GM21786 (cell line): ENCODE data around the gene NCSTN.

Experiments used
- ATAC-seq: cut with Tn5 transposase; IDR thresholded peaks from one replicate; pipeline ENCODE4 v1.9.1; 2021; ENCODE audit not compliant: unreplicated experiment

NCSTN gene

DNA sequence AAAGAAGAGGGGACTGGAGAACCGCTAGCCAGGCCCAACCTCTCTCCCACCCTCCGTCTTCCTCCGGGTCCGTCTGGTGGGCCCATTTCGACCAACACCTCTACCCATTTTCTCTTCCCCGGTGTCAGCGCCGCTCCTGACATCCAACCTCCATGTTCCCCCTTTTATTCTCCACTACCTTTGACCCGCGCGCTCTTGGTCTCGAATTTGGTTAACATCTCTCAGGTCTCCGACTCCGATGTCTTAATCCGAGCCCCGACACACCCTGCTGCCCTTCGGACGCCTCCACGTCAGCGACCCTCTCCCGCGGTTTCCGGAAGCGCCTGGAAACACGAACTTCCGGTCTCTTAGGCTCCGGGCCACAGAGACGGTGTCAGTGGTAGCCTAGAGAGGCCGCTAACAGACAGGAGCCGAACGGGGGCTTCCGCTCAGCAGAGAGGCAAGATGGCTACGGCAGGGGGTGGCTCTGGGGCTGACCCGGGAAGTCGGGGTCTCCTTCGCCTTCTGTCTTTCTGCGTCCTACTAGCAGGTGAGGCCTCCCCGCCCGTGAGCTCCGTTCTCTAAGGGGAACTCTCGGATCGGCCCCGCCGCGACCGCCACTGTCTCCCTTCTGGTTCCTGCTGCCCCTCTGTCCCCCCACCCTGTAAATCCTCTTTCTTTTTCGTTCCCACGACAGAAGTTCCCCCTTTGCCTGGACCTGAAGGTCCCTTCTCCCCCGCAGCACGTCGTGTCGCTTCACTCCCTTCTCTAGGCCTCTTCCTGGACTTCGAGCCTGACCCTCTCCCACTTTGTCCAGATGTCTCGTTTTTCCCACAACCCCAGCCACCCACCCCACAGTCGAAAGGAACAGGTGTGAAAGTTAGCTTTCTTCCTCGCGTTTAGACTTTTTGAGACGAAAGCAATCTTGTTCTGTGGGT, at the start of gene NCSTN, which contains the start of gene COPA:
NCSTN (plus strand) TSS at position 431 of the 917 bp plus-strand sequence; CDS start at position 445, 14 bp downstream.
COPA (minus strand) TSS at position 298 of the 917 bp plus-strand sequence; CDS start at position 218, 80 bp downstream.
- ATAC-seq = peak; percentile 94

DNA sequence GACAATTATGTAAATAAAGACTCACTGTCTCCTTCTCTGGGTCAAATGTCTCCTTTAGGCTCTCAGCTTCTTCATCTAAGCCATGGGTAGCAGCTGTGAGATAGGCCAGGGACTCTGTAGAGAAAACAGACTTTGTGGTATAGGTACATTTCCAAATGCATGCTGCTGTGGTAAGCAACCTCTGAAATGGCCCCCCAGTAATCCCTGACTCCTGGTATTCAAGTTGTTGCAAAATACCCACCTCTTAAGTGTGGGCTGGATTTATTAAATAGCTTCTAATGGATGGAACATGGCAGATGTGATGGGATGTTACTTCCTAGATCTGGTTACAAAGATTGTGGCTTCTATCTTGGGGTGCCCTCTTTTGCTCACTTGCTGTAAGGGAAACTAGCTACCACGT, 47.1 kb upstream of the NCSTN start:
- no peak for ATAC-seq

DNA sequence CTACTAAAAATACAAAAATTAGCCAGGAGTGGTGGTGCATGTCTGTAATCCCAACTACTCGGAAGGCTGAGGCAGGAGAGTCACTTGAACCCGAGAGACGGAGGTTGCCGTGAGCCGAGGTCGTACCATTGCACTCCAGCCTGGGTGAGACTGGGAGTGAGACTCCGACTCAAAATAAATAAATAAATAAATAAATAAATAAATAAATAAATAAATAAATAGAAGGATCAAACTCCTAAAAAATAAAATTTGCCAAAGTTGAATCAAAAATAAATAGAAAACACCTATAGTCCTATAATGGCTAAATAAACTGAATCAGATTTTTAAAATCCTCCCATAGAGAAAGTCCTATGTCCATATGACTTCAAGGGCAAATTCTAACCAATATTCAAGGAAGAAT, 43.0 kb upstream of the NCSTN start:
- ATAC-seq = no peak

DNA sequence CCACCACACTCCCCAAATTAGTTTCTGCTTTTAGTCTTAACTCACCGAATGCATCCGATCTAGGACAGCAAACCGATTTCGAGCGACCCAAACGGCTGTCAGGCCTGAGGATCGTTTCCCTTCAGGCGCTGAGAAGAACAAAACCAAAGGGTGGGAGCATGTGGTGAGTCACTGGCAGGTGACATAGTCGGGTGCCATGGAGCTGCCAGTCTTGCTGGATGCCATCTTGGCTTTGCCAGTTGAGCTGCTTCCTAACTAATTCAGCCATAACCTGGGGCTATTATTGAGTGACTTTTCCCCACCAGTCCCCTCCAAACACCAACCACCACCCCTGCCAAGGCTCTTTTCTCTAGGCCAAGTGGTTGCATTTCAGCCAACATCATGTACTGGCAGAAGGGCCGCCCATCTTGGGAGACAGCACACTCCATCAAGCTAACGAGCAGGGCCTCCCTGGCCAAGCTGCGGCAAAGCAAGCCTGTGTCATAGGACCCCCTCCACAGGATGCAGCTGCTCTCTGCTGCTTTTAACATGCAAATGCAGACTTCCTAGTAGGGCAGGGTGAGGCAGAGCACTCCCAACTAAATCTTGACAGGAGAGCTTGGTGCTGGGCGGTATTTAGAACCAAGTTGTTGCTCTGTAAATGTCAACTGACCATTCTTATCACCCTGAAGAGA, 35.9 kb upstream of the NCSTN start:
- ATAC-seq = no peak

DNA sequence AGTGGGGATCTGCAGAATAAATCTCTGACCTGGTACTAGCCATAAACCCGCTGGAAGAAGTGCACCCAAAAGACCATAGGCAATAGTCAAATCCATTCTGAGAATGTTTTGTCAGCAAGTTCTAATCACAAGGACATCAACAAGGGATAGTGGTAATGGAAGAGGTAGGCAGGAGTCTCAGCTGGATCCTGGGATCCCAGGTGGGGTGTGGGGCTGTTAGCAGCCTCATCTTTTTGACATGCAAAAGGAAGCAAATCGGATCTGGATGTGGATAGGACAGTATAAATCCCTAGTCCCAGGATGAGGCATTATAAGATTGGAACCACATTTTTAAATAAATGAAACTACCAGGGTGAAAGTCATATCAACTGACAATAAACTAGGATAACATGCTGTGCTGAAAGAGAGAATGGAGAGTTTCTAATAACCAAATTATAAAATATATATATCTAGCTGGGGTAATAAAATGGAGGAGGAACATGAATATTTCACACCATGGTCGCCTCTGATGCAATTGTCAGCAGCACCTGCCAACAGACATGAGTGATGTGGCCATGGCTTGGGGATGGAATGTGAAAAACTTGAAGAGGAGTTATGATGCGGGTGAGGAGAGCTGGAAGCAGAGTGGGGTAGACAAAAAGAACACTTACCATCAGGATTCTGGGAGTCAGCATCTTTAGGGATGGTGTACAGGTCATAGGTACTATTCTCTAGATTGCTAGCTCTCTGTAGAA, 34.6 kb upstream of the NCSTN start:
- no peak for ATAC-seq

DNA sequence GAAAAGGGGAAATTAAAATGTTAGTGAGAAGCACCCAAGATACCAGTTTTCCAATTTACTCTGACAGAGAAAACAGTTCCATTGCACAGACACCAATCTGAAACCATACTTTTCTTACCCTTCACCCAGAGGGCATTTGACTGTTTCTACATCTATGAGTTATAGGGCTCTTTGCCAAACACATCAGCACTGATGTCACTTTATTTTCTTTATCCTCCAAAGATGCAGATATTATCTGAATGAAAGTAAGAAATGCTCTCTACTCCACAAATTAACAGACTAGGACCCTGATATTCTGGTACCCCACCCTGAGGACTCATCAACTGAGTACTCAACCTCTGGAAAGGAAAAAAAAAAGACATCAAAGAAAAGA, 34.0 kb upstream of the NCSTN start:
- no peak for ATAC-seq

DNA sequence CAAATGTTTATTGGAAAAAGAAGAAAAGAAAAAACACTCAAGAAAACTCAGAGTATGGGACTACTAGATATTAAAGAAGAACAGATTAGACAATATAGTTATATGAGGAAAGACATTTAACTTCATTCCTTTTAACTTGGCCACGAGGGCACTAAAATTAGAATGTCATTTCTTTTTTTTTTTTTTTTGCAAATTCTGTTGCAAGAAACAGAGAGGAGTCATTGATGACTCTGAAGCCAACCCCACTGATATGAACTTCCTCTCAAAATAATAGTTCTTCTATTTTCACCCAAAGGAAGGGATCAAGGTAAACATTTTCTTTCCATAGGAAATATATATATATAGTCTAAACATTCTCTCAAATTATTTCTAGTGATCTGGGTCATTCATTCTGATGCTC, 33.6 kb upstream of the NCSTN start:
- ATAC-seq = no peak

DNA sequence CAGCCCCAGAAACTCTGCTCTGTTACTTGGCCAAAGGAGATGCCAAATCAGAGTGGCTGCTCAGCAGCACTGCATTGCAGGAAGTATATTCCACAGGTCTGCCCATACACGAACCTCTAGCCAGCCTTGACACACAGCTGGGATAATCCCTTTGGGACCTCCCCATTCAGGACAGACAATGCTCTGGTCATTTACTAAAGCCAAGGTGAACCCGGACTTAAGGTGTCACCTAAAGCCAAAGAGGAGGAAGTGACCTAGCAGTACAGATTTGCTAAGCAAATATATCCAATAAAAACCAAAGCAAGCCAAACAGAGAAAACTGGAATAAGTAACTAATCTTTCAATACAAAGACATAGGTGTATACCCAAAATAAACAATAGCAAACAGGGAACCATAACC, 27.8 kb upstream of the NCSTN start:
- ATAC-seq = no peak

DNA sequence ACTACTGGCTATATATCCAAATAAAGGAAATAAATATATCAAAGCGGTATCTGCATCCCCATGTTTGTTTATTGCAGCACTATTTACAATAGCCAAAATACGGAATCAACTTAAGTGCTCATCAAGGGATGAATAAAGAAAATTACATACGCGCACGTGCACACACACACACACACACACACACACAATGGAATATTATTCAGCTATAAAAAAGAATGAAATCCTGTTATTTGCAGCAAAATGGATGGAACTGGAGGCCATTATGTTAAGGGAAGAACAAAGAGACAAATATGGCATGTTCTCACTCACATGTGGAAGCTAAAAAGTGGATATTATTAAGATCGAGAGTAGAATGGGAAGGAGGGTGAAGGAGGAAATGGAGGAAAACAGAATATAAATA, 20.4 kb upstream of the NCSTN start:
- ATAC-seq = no peak

DNA sequence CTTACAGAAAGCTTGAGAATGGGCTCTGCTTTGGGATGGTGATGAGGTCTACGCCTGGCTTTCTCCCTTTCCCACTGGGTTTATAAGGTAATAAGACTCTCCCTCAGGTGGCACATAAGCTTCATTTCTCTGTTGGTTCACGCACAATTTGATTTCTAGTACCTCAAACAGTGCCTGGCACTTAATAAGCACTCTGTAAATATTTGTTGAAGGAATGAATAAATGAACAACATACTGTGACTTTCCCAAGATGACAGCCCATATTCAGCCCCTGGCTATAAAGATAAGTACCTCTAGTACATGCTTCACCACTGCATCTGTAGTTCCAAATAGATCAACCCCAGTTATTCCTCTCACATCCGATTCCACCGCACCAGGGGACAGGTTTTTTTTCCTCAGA, 17.9 kb upstream of the NCSTN start:
- ATAC-seq = no peak

DNA sequence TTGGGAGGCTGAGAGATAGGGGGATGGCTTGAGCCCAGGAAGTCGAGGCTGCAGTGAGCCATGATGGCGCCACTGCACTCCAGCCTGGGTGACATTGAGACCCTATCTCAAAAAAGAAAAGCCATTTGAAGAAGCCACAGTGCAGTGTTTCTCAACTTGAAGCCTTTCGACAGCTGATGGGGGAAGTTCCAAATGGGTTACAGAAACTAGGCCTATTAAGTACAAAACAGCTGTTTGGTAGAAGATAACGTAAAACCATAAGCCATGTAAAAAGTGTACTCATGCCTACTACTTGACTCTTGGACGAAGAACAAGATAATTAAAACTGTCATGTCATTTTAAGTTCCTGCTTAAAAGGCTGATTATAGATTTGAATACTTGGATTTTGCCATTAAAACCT, 16.8 kb upstream of the NCSTN start:
- ATAC-seq = no peak

DNA sequence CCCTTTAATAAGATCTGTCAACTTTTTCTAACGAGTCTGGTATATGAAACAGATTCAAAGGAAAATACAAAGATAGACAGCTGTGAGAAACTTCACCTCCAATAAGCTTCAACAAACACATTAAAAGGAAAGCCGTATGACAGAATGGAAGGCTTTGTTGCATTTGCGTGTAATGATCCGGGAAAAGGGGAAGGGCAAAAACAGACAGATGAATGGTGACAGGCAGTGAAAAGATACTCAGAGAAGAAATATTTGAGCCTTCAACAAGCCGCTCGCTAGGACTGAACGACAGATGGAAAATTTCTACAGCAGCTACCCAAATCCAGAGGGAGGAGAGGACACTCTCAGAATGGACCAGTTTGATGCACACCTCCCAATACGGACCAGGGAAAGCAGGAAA, 15.0 kb upstream of the NCSTN start:
- no peak for ATAC-seq

DNA sequence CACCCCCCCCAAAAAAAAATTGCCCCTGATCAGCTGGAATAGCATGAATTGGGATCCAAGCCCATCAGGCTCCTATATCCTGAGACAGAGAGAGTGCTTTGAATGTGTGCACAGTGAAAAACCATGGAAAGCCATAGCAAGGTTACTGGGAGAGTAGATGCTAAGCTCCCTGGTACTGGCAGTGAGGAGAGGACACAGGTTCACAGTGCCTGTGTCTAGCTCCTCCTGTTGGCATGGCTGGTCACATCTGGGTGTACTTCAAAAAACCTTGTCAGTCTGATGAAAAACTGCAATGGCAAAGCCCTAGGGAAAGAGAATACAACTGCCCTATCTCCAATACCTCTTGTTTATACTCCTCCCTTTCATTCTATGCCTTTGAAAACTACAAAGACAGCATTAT, 13.1 kb upstream of the NCSTN start:
- ATAC-seq = no peak

DNA sequence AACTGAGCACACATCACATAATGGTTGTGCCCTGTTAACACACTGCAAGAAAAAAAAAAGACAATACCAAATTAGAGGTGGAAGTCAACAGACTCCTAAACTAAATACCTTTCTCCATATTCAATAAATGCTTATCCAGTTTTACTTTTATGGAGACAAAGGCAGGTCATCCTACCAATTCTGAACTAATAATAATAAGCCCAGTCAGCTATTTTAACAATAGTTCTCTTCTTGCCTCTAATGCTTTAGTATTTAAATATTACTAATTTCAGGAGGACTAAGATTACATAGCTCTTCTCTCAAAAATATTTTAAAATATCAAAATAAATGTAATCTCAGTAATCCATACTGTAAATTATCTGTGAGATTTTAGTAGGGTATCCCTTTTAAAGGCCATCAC, 10.7 kb upstream of the NCSTN start:
- ATAC-seq = no peak

DNA sequence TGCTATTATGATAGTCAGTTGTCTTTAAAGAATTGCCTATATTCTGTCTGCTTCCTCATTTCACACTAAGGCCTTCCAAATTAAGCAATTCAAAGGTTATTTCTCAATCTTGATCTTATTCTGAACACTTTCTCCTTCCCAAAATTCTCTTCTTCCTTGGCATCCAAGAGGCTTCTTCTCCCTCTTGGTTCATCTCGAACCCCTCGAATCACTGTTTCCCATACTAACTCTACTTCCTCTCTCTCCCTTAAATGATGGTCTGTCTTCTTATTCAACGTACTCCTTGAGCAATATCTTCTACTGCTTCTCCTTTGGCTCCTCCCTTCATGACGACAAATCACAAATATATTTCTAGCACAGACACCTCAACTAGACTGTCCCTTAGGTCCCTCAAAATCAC, 4.6 kb upstream of the NCSTN start:
- ATAC-seq = no peak

DNA sequence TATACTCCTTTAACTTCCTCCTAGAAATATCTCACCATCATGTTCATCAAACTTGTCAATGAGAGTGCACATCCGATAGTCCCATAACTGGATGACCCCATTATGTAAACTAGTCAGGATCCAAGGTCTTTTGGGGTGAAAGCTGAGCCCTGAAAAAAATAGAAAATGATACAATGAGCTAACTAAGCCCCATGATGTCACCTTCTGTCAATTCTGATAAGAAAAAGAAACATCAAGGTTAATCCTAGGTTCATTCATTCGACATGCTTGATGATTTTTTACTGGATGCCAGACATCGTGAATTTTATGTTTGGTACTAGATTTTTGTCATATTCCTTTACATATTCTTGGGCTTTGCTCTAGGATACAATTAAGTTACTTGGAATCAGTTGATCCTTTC, 3.0 kb upstream of the NCSTN start:
- no peak for ATAC-seq

DNA sequence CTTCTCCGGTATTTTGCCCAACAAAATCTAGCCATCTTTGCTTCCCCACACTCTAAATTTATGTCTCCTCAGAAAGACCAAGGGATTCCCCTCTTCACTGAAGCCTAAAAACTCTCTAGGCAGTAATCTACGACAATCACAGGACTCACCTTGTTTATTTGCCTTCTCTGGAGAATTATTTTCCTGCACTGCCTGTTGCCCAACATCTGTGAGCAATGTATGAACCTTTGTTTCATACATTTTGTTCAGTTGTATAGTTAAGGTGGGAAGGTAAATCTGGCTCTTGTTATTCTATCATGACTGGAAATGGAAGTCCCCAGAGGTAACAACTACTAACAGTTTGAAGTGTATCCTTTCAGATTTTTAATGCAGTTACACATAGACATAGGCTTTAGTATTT, 2.3 kb upstream of the NCSTN start:
- ATAC-seq = no peak

DNA sequence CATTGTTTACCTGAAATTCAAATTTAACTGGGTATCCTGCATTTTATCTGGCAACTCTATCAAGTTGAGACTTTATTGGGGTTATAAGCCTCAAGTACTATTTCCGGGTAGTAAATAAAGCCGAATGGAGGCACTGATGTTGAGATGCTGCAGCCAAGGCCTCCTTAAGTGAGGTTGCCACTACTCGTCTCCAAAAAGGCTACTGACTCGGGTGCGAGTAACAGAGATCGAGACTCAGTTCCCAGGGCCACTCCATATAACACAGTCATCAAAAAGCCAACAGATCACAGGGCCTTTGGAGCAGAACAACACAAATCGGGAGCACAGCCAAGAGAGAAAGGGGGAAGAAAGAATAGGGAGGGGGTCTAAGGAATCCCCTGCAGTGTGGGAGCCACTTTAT, 657 bp upstream of the NCSTN start:
- ATAC-seq = no peak

DNA sequence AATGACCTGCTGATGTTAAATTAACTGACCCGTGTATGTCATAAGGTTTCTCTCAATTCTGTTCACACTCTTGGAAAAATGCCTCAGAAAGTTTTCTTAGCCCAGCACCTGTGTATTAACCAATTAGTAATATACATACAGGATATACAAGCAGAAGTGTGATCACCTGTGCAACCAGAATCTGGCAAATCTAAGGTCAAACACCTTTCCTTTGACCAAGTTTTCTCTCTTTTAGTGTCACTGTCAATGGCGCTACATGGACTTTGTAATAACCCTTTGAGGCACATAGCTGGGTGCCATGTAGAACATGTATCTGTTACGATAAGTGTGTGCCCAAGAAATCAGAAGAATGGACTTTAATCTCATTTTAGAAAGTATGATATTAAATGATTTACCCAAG, 1.1 kb downstream of the NCSTN start:
- ATAC-seq = no peak

DNA sequence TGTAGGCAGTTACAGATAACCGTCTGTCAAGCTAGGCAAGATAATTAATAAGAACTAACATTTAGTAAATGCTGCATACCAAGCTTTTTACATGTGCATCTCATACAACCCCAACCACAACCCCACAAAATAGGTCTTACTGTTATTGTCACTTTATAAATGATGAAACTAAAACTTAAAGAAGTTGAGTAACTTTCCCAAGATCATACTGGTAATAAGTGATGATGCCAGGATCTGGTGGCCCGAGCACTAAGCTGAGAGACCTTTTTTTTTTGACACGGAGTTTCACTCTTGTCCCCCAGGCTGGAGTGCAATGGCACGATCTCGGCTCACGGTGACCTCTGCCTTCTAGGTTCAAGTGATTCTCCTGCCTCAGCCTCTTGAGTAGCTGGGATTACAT, 1.8 kb downstream of the NCSTN start:
- ATAC-seq = no peak

DNA sequence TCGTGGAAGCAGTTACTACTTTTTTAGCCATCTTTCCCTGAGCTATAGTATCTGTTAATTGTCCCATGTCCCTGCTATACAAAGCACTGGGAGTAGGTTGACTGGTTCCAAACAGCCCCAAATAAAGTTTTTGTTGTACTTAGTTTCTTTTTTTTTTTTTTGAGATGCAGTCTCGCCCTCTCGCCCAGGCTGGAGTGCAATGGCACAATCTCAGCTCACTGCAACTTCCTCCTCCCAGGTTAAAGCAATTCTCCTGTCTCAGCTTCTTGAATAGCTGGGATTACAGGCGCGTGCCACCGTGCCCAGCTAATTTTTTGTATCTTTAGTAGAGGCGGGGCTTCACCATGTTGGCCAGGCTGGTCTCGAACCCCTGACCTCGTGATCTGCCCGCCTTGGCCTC, 3.3 kb downstream of the NCSTN start:
- ATAC-seq = no peak

DNA sequence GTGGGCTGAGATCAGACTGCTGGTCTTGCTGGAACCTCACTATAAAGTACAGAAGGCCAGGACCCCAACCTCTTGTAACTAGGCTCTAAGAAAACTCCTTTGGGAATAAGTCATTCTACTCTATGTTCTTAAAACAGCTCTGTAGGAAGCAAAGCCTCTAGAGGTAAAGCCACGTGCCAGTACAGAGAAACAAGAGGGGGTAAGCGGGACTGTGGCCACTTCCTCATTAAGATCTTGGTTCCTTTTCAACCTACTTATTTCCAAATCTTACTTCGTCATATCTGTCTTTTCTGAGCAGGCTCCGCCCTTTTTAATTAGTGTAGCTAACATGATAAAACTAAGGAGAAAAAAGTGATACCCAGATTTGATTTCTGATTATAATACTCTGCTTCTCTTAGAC, 3.8 kb downstream of the NCSTN start:
- ATAC-seq = peak; percentile 37
